Measurements from ENCODE around the gene MCMBP. TPM values are rescaled to one million over a fixed set of nuclear protein-coding genes. Genes with fewer than 3 reads are reported as not detected.

Gene MCMBP
- total RNA-seq, 1 donor from 2014 or later = 24.5 TPM

- Histone ChIP-seq H3K27me3 (ENCODE audit: low read depth) (no peaks in the 10 kb centered on the region), H3K9me3 (replicated peaks) (no peaks in the 10 kb centered on the region), H3K4me3 (no peak overlapping the region), H3K36me3 (peaks cover 99% of the 10 kb centered on the region), H3K27ac (replicated peaks) (no peak overlapping the region), H3K4me1 (no peaks in the 10 kb centered on the region)
- no peak for DNase-seq
- TF ChIP-seq CTCF (IDR thresholded peaks at IDR 0.05; ENCODE audit: borderline replicate concordance) = no peak
- intact Hi-C loops (cut with micrococcal nuclease) = no loop called here
Observed at GRCh38 chr10:119831656-119832055, 41.0 kb downstream of the MCMBP start.

DNA sequence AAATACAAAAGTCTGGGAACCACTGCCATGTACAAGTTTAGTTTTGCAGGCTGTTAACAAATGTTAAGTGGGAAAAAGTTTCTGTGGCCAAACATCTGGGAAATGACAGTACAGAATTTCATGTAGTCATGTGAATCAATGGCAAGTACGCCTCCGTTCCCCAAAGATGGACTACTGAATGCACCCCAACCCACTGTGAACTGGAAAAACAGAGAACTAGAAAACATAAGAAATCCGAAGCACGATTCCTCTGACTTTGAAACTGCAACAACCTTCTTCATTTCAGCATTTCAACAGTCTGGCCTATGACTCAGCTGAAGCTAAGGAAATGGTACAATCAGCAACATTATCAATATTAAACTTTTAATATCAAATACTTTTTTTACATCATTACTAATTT is 41.8 kb downstream of the MCMBP start:
- H3K27me3 ChIP-seq (ENCODE audit: low read depth) = no peaks in the 10 kb centered on the region
- no peak for TF ChIP-seq CTCF (IDR thresholded peaks at IDR 0.05; ENCODE audit: borderline replicate concordance)
- no peaks in the 10 kb centered on the region for H3K9me3 ChIP-seq (replicated peaks)
- H3K4me1 ChIP-seq = no peaks in the 10 kb centered on the region
- peaks cover 93% of the 10 kb centered on the region for H3K36me3 ChIP-seq
- H3K4me3 ChIP-seq = no peak overlapping the region
- no peak overlapping the region for H3K27ac ChIP-seq (replicated peaks)
- intact Hi-C loops (cut with micrococcal nuclease) = no loop called here
- no peak for DNase-seq

DNA sequence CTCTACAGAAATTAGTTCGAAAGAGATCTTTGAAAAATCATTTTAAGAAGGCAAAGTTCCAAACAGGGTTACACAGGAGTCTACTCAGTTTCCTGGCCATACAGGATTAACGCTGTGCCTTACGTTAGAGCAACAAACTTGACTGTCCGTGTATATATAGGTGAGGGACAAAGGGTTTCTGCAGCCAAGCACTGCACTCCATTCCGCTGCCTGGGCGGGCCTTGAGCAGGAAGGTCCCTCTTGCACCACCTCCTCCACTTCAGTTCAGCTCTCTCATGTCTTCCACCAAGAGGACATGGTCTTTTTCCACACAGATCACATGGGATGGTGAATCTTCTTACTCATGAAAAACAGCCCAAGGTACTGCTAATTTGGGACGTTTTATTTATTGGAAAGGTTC is 43.2 kb downstream of the MCMBP start:
- Histone ChIP-seq H3K4me3 (no peak overlapping the region), H3K9me3 (replicated peaks) (no peaks in the 10 kb centered on the region), H3K27ac (replicated peaks) (no peak overlapping the region), H3K36me3 (peaks cover 78% of the 10 kb centered on the region), H3K4me1 (no peaks in the 10 kb centered on the region), H3K27me3 (ENCODE audit: low read depth) (no peaks in the 10 kb centered on the region)
- DNase-seq = no peak
- no peak for TF ChIP-seq CTCF (IDR thresholded peaks at IDR 0.05; ENCODE audit: borderline replicate concordance)
- intact Hi-C loops (cut with micrococcal nuclease) = no loop called here

- peaks cover 69% of the 10 kb centered on the region for H3K36me3 ChIP-seq
- H3K4me1 ChIP-seq = no peaks in the 10 kb centered on the region
- no peaks in the 10 kb centered on the region for H3K9me3 ChIP-seq (replicated peaks)
- no peak for DNase-seq
- no peaks in the 10 kb centered on the region for H3K27me3 ChIP-seq (ENCODE audit: low read depth)
- H3K4me3 ChIP-seq = no peak overlapping the region
- TF ChIP-seq CTCF (IDR thresholded peaks at IDR 0.05; ENCODE audit: borderline replicate concordance) = no peak
- no peak overlapping the region for H3K27ac ChIP-seq (replicated peaks)
- intact Hi-C loops (cut with micrococcal nuclease) = no loop called here
Observed at GRCh38 chr10:119827430-119827829, 45.2 kb downstream of the MCMBP start.

DNA sequence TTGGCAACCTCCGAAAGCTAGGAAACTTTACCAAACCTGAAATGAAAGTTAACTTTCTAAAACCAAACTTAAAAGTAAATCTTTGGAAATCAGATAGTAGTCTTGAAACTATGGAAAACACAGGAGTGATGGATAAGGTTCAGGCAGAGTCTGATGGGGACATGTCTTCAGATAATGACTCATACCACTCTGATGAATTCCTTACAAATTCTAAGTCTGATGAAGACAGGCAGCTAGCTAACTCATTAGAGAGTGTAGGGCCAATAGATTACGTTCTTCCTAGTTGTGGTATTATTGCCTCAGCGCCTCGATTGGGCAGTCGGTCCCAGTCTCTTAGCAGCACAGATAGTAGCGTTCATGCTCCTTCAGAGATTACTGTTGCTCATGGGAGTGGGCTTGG is 45.9 kb downstream of the MCMBP start:
- no peaks in the 10 kb centered on the region for H3K27me3 ChIP-seq (ENCODE audit: low read depth)
- H3K27ac ChIP-seq (replicated peaks) = no peak overlapping the region
- intact Hi-C loops (cut with micrococcal nuclease) = no loop called here
- H3K36me3 ChIP-seq = peaks cover 64% of the 10 kb centered on the region
- no peaks in the 10 kb centered on the region for H3K9me3 ChIP-seq (replicated peaks)
- DNase-seq = no peak
- H3K4me3 ChIP-seq = no peak overlapping the region
- no peak for TF ChIP-seq CTCF (IDR thresholded peaks at IDR 0.05; ENCODE audit: borderline replicate concordance)
- H3K4me1 ChIP-seq = no peaks in the 10 kb centered on the region

- Histone ChIP-seq H3K36me3 (peaks cover 40% of the 10 kb centered on the region), H3K27me3 (ENCODE audit: low read depth) (no peaks in the 10 kb centered on the region), H3K4me1 (no peaks in the 10 kb centered on the region), H3K4me3 (no peak overlapping the region), H3K9me3 (replicated peaks) (no peaks in the 10 kb centered on the region), H3K27ac (replicated peaks) (no peak overlapping the region)
- DNase-seq = no peak
- intact Hi-C loops (cut with micrococcal nuclease) = no loop called here
- no peak for TF ChIP-seq CTCF (IDR thresholded peaks at IDR 0.05; ENCODE audit: borderline replicate concordance)
Observed at GRCh38 chr10:119824299-119824698, 48.3 kb downstream of the MCMBP start.
